GM19397 (cell line): Measurements from ENCODE around the gene MEAF6.
"Not testable (repeated sequence)": the region's sequence is repeated elsewhere in the genome, so short reads cannot be mapped to it uniquely, and the experiment has no call there.

Experiments used
- ATAC-seq: cut with Tn5 transposase; IDR thresholded peaks from one replicate; pipeline ENCODE4 v1.9.1; 2021; ENCODE audit warnings: mild to moderate bottlenecking, moderate library complexity; ENCODE audit not compliant: unreplicated experiment

The MEAF6 gene

GRCh38 chr1:37532418-37533156 lies 18.0 kb upstream of the MEAF6 start:
- ATAC-seq = not testable (repeated sequence)

DNA sequence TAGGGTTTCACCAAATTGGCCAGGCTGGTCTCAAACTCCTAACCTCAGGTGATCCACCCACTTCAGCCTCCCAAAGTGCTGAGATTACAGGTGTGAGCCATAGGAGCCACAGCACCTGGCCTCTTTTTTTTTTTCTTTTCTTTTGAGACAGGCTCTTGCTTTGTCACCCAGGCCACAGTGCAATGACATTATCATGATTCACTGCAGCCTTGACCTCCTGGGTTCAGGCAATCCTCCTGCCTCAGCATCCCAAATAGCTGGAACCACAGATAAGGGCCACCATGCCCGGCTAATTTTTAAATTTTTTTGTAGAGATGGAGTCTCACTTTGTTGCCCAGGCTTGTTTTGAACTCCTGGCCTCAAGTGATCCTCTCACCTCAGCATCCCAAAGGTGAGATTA lies 15.3 kb upstream of the MEAF6 start:
- not testable (repeated sequence) for ATAC-seq

DNA sequence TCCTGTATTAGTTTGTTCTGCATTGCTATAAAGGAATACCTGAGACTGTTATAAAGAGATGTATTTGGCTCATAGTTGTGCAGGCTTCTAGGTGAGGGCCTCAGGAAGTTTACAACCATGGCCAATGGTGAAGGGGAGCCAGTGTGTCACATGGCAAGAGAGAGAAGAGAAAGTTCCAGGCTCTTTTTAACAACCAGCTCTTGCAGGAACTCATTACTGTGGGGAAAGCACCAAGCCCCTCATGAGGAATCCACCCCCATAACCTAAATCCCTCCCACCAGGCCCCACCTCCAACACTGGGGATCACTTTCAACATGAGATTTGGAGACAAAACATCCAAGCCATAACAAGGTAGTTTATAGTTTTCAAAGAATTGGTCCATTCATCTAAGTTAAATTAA lies 5.0 kb upstream of the MEAF6 start:
- no peak for ATAC-seq

- not testable (repeated sequence) for ATAC-seq
Measured at GRCh38 chr1:37518929-37519328, 4.4 kb upstream of the MEAF6 start.

- ATAC-seq = not testable (repeated sequence)
Measured at GRCh38 chr1:37518241-37518640, 3.7 kb upstream of the MEAF6 start.

- ATAC-seq = no peak
Measured at GRCh38 chr1:37517569-37517968, 3.0 kb upstream of the MEAF6 start.

DNA sequence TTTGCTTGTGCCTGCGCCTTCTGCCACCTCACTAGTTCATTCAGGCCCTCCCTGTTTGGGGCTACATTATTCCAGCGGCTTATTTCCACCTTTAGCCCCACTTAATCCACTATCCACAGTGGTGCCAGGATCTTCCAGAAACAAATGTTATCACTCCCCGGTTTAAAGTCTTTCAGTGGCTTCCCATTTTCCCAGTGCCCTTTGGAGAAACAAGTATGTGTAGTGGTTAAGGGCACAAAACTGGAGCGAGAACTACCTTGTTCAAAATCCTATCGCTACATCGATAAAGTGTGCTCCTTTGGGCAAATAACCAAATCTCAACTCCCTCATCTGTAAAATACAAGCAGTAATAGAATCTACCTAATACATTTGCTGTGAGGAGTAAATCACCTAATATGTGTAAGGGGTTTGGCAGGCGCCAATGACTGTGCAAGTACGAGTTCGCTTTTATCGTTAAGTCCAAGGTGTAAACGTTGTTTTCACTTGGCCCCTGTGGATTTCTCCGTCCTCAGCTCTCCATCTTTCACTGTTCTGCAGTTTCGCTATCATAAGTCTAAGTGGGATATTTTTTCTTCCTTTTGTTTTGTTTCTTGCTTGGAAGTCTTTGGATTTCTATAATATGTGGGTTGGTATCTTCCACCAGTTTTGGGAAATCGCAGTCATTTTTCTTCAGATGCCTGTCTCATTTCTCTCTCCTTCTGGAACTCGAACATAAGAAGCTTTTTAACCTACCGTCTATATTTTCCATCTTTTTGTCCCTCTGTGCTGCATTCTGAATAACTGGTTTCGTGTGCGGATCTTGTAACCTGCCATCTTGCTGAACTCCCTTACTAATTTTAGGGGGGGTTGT lies 844 bp upstream of the MEAF6 start:
- no peak for ATAC-seq

DNA sequence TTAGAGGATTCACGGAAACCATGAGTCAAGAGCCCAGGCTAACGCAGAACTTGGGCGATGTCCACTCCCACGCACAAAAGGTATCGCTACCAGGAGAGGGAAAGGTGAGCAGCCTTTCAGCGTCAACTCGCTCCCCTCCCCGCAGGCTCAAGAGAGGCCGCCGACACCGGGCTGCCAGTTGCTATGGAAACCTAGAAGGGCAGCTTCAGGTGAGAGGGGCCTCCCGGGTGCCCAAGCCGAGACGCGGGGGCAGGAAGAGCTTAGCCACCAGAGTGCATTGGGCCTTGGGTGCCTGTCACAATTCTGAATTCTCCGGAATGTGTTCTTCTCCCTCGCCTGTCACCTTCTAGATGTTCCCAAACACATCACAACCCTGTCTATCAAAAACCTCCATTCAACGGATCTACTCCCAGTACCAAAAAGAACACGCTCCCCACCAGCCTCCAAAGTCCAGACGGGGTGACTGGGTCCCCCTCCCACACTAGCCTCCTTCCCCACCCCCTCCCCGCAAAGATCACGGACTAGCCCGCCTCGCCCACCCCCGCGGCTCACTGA lies 694 bp downstream of the MEAF6 start:
- peak; percentile 22 for ATAC-seq

DNA sequence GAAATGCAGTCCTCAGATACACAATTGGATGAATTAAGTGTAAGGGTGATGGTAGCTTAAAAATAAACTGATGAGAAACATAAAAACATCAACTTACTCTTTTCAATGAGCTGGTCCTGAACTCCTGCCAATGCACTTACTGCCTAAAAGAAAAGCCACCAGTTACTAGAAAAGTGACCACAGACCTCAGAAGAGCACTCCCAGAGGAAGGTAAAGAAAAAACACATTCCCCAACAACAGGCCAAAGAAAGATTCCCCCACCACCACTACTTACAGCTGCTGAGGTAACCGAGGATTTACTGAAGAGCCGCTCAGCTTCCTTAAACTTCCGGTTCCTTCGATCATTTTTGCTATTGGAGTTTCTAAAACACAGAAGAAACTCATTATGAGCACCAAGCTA lies 5.4 kb downstream of the MEAF6 start:
- no peak for ATAC-seq

DNA sequence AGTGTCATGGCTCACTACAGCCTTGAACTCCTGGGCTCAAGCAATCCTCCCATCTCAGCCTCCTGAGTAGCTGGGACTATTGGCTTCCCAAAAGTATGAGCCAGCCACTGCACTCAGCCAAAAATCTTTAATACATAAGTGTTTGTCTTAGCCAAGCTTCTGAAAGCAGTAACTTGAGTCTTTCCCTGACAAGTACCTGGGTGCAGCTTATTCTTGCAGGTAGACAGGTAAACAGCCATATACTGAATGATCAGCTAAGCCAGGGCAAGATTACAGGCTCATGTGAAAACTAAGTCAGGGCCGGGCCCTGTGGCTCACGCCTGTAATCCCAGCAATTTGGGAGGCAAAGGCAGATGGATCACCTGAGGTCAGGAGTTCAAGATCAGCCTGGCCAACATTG lies 7.8 kb downstream of the MEAF6 start:
- no peak for ATAC-seq

DNA sequence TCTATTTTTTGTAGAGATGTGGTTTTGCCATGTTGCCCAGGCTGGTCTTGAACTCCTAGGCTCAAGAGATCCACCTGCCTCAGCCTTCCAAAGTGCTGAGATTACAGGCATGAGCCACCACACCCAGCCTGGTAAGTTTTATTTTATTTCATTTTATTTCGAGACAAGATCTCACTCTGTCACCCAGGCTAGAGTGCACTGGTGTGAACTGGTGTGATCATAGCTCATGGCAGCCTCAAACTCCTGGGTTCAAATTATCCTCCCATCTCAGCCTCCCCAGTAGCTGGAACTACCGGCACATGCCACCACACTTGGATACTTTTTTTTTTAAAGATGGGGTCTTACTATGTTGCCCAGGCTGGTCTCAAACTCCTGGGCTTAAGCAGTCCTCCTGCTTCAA lies 11.8 kb downstream of the MEAF6 start:
- not testable (repeated sequence) for ATAC-seq

DNA sequence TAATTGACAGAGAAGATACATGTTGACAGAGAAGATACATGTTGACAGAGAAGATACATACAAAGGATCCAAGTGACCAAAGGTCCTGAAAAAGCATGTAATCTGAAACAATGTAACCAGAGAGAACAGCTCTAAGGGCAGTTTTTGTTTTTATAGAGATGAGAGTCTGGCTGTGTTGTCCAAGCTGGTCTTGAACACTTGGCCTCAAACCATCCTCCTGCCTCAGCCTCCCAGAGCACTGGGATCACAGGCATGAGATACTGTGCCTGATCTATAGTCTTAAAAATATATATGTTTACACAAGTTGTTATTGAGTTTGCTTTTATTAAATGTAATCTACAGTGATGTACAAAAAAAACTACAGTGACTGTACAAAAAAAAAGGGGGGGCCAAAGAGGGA lies 12.5 kb downstream of the MEAF6 start:
- ATAC-seq = no peak

DNA sequence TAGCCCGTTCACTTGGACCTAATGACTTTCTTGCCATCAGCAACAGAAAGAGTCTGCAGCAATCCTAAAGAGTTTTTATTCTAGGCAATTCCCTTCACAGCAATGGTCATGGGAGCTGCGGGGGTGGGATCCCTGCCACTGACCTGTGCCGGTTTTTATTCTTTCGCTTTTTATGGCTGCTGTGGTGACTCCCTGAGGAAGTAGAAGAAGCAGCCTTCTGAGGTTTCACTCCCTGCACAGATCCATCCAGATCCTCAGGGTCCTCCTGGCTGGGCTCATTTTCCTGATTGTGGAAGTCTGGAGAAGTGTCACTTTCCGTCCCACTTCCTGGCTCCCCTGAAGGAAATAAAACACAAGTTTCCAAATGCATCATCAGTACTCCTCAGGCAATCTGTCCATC lies 12.9 kb downstream of the MEAF6 start:
- no peak for ATAC-seq

GRCh38 chr1:37498872-37499617 lies 15.5 kb downstream of the MEAF6 start:
- ATAC-seq = no peak

GRCh38 chr1:37497832-37498231 lies 16.7 kb downstream of the MEAF6 start:
- ATAC-seq = no peak

- no peak for ATAC-seq
Measured at GRCh38 chr1:37495875-37496274, 18.7 kb downstream of the MEAF6 start.

GRCh38 chr1:37493336-37494098 lies 21.0 kb downstream of the MEAF6 start:
- ATAC-seq = no peak

DNA sequence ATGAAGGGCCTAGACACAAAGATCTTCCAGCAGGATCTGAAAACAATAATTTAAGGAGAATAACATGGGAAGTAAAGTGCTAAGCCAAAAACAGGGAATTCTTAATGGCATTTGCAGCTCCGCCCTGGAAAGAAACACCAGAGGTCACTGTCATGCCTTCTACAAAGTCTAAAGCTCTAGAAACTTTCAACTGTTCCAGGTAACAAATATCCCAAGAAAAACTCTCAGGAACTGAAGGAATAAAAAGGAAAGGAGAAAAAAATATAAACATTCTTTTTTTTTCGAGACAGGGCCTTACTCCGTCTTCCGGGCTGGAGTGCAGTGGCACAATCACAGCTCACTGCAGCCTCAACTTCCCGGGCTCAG lies 27.0 kb downstream of the MEAF6 start:
- ATAC-seq = no peak

DNA sequence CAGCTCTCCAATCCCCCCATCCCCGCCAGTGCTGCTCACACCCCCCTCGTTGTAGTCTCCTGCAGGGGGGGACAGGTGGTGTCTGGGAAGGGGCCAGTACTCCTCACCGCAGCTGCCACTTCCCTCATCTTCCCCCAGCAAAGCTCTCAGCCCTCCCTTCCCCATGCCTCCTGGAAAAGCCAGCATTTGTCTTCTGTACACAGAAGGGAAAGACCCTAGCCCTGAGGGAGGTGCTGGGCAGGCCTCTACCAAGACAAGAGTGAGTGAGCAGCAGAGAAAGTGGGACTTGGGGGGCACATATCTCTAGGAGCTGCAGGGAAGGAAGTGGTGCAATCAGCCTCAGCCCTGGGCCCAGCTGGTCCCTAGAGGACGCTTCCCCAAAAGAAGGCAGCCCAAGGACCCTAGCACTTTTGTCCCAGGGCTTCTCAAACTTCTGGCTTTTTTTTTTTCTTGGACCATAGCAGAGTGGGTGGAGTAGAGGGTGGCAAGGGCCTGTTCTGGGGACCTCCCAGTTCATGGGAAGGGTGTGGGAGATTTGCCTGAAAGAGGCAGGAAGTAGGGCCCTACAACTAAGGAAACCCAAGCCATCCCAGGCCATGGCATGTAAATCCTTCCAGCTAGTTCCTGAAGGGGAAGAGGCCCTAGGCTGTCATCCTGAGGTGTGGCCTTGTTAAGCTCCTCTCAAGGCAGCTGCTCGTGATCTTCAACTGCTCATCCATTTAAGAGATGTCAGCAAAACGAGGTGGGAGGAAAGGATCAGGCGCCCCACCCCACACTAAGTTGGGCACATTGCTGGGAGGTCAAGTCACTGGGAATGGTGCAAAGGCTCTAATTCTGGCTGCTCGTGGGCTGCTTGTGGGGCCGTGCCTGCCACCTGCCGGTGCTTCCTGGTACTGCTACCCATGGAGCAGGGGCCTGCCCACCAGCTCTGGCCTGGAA lies 27.6 kb downstream of the MEAF6 start:
- no peak for ATAC-seq
